ENCODE measurements around the gene CDCA8.
"Not testable (repeated sequence)": the region's sequence is repeated elsewhere in the genome, so short reads cannot be mapped to it uniquely, and the experiment has no call there.

The CDCA8 gene

GRCh38 chr1:37738619-37739018 lies 46.3 kb downstream of the CDCA8 start:
- DNase-seq (ENCODE audit: low spot score) = not testable (repeated sequence)

DNA sequence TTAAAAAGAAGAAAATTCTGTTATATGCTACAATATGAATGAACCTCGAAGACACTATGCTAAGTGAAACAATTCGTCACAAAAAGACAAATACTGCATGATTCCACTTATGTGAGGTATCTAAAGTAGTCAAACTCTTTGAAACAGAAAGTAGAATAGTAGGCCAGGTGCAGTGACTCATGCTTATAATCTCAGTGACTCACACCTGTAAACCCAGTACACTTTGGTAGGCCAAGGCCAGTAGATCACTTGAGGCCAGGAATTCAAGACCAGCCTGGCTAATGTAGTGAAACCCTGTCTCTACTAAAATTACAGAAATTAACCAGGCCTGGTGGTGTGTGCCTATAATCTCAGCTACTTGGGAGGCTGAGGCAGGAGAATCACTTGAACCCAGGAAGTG lies 46.9 kb downstream of the CDCA8 start:
- DNase-seq (ENCODE audit: low spot score) = peak; percentile 83

GRCh38 chr1:37741130-37741529 lies 48.8 kb downstream of the CDCA8 start:
- DNase-seq (ENCODE audit: low spot score) = no peak

DNA sequence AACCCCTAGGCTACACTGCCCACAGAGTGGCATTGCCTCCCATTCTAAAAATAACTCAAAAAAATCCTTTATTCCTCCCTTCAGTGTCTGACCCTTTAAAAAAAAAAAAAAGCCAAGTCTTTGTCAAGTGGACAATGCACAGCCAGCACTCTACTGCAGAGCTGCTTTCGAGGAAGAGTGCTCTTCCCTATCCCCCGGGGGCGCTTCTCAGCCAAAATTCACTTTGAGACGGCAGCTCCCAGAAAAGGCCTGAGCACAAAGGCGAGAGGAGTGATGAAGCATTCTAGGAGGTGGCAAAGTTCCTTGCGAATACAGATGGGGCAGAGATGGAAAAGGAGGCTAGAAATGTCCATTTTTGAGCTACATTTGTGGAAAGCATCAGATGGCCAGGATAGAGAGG lies 49.3 kb downstream of the CDCA8 start:
- no peak for DNase-seq (ENCODE audit: low spot score)

GRCh38 chr1:37746806-37747205 lies 54.5 kb downstream of the CDCA8 start:
- DNase-seq (ENCODE audit: low spot score) = no peak

DNA sequence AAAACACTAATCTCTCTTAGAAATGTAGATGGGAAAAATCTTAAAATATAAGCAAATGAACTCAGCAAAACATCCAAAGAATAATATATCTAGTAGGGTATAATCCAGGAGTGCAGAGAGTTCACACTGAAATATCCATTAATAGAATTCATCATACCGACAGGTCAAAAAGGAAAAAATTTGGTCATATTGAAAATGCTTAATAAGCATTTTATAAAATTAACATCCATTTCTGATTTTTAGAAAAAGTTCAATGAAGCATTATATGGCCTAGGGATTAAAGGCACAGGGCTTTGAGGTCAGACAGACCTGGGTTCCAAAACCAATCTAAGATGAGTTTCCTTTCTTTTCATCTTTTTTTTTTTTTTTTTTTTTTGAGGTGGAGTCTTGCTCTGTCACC lies 56.2 kb downstream of the CDCA8 start:
- DNase-seq (ENCODE audit: low spot score) = no peak

DNA sequence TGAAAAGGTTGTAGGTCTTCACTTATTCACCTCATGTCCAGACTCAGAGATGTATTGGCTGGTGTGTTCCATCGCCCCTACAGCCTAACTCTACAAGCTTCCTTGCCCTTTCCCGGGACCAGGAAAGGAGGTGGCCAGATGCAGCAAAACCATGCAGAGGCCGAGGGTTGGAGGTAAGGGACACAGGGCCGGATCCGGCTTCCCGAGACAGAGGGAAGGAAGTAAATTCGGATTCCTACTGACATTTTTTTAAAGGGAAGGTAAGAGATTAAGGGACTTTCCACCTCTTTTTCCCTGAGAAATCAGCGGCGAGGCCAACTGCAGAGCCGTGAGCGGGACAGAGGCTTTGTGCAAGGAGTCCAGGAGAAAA lies 59.9 kb downstream of the CDCA8 start:
- DNase-seq (ENCODE audit: low spot score) = peak; percentile 19

DNA sequence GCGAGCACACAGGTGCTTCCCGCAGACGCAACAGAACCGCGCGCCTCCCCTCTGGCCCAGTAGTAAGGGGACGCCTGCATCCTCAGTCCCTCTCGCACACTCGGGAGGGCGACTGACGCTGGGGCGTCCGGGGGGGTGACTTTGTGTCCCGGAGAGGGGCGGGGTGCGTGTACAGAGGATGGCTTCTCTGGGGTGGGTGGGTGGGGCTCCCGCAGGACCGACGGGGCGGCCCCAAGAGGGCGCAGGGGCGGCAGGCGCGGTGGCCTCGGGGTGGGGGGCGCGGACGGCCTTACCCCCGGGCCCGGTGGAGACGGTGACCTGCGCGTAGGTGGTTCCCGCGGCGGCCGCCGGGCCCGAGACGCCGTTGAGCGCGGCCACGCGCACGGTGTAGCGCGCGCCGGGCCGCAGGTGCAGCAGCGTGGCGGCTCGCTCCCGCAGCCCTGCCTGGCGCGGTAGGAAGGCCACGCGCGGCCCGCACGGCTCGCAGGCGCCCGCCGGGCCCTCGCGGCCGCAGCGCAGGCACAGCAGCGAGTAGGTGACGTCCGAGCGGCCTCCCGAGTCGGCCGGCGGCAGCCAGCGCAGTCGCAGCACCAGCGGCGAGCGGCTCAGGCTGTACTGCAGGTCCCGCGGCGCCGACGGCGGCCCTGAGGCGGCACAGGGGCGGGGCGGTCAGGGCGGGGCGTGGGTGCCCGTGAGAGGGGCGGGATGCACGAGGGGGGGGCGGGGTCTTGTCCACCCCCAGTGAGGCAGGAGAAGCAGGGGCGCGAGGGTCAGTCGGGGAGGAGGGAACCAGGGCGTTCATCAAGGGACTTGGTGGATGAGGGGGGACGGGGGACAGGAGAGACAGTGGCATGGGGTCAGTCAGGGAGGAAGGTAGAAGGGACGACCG lies 60.5 kb downstream of the CDCA8 start:
- DNase-seq (ENCODE audit: low spot score) = peak; percentile 46

- DNase-seq (ENCODE audit: low spot score) = no peak
Measured at GRCh38 chr1:37753473-37754321, 61.4 kb downstream of the CDCA8 start.

GRCh38 chr1:37755290-37755689 lies 63.0 kb downstream of the CDCA8 start:
- peak; percentile 58 for DNase-seq (ENCODE audit: low spot score)

- no peak for DNase-seq (ENCODE audit: low spot score)
Measured at GRCh38 chr1:37755951-37756560, 63.7 kb downstream of the CDCA8 start.
